Brain microvascular endothelial cell (primary cell): ENCODE results near the gene TMEM8B.

Experiments
- DNase-seq: peaks from one replicate; pipeline ENCODE4 v3.0.0-alpha.2; 2020
- H3K27ac ChIP-seq: fragments of 250-450 bp; sonication (Bioruptor Pico); 2 replicates; pipeline ENCODE4 v1.5.1; 2020; ENCODE audit warnings: mild to moderate bottlenecking, moderate library complexity
- H3K27me3 ChIP-seq: fragments of 250-450 bp; sonication (Bioruptor Pico); replicated peaks from 2 replicates; pipeline ENCODE4 v1.5.1; 2020; ENCODE audit warnings: mild to moderate bottlenecking
- H3K36me3 ChIP-seq: fragments of 250-450 bp; sonication (Bioruptor Pico); replicated peaks from 2 replicates; pipeline ENCODE4 v1.5.1; 2020; ENCODE audit warnings: mild to moderate bottlenecking
- H3K4me3 ChIP-seq: 2 replicates; pipeline ENCODE4 v1.5.1; 2011; ENCODE audit warnings: low read depth, mild to moderate bottlenecking, control low read depth, low read length, moderate library complexity
- CTCF ChIP-seq: IDR thresholded peaks from 2 replicates; pipeline ENCODE4 v1.5.1; 2011; ENCODE audit warnings: low read depth, mild to moderate bottlenecking, moderate library complexity, low read length, control low read depth, inconsistent platforms; ENCODE audit errors: missing control alignments
- in situ Hi-C: cut with HindIII; loops from 2 replicates; pipeline ENCODE4 v1.10.0; 2017; ENCODE audit warnings: low sequenced_read_pairs, low pct_ligation_motif_present

Gene TMEM8B, protein sequence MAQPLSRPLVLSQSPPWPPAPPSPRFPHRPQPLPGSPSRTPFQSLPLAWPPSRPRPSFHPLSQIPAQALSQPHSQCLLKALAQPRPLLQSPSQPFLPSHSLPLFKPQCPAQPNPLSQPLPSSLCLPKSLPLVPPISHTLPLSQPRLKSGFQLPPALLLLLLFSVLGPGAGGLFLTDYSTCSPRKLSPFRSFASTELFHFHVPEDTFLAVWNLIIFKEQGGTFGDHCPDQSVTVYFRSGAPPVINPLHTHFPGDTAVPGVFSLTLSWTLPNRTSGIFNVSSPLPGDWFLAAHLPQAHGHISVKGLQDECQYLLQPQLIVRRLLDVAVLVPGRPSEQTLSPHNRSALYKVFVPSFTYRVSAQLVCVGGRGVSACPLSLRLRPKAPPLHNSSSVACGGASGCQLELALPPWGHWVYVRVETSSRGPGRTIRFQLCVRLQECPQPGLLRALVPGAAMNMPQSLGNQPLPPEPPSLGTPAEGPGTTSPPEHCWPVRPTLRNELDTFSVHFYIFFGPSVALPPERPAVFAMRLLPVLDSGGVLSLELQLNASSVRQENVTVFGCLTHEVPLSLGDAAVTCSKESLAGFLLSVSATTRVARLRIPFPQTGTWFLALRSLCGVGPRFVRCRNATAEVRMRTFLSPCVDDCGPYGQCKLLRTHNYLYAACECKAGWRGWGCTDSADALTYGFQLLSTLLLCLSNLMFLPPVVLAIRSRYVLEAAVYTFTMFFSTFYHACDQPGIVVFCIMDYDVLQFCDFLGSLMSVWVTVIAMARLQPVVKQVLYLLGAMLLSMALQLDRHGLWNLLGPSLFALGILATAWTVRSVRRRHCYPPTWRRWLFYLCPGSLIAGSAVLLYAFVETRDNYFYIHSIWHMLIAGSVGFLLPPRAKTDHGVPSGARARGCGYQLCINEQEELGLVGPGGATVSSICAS

DNA sequence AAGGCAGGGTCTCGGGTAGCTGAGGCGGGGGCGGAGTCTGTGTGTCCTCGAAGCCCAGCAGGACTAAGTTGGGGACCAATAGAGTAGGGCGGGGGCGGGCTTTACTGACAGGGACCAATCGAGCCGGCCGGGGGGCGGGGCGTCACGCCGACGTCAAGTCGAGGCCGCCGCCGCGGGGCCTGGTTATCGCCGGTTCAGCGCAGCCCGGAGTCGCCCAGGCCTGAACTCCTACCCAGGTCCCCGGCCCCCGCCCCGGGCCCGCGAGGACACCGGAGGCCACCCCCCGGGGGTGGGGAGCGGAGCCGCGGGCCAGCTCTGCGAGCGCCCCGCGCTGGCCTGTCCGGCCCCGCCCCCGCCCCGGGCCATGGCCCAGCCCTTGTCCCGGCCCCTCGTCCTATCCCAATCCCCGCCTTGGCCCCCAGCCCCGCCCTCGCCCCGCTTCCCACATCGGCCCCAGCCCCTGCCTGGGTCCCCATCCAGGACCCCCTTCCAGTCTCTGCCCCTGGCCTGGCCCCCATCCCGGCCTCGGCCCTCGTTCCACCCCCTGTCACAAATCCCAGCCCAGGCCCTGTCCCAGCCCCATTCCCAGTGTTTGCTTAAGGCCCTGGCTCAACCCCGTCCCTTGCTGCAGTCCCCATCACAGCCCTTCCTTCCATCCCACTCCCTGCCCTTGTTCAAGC, at the start of gene TMEM8B:
TSS of gene TMEM8B (plus strand) at position 145 of the 680 bp plus-strand sequence. CDS start at position 365, 220 bp downstream.
- in situ Hi-C loops: no loop called here
- peak; percentile 93 for DNase-seq
- H3K36me3 ChIP-seq: no peaks in the 10 kb centered on the region
- no peaks in the 10 kb centered on the region for H3K27me3 ChIP-seq
- H3K27ac ChIP-seq: peak within 1 kb of the TSS; percentile 62
- H3K4me3 ChIP-seq: peak within 1 kb of the TSS; percentile 77
- no peak for TF ChIP-seq CTCF

GRCh38 chr9:35781066-35781465, 48.0 kb upstream of the TMEM8B start:
- no peak for DNase-seq
- in situ Hi-C loops: no loop called here
- no peak overlapping the region for H3K4me3 ChIP-seq
- peaks cover 4% of the 10 kb centered on the region for H3K27me3 ChIP-seq
- H3K27ac ChIP-seq: no peak overlapping the region
- TF ChIP-seq CTCF: no peak
- no peaks in the 10 kb centered on the region for H3K36me3 ChIP-seq

- H3K27me3 ChIP-seq: peaks cover 4% of the 10 kb centered on the region
- in situ Hi-C loops: no loop called here
- no peak overlapping the region for H3K4me3 ChIP-seq
- no peak overlapping the region for H3K27ac ChIP-seq
- no peak for TF ChIP-seq CTCF
- no peak for DNase-seq
- no peaks in the 10 kb centered on the region for H3K36me3 ChIP-seq
These were observed 45.6 kb upstream of the TMEM8B start for GRCh38 chr9:35783418-35783817.

DNA sequence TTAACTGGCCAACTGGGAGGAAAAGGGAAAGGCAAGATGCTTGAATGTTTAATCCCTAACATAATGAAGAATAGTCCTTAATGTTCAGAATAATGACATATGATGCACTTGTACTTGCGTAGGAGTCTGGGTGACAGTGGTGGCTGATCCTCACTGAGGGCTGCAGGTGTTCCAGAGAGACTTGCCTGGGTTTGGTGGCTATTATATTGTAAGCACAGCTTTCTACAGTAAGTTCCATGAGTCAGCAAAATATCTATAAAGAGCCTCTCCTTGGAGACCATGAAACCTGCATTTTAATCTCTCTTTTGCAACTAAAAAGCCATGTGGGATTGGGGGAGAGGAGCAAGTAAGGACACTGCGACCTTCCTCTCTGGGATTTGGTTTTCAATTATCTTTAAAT, 39.5 kb upstream of the TMEM8B start:
- Histone ChIP-seq H3K27me3 (no peaks in the 10 kb centered on the region), H3K4me3 (no peak overlapping the region), H3K36me3 (no peaks in the 10 kb centered on the region), H3K27ac (no peak overlapping the region)
- in situ Hi-C loops: no loop called here
- no peak for TF ChIP-seq CTCF
- DNase-seq: no peak

- no peak for TF ChIP-seq CTCF
- Histone ChIP-seq H3K4me3 (no peak overlapping the region), H3K27me3 (no peaks in the 10 kb centered on the region), H3K27ac (no peak overlapping the region), H3K36me3 (no peaks in the 10 kb centered on the region)
- DNase-seq: no peak
- in situ Hi-C loops: no loop called here
These were observed 39.0 kb upstream of the TMEM8B start for GRCh38 chr9:35790025-35790384.
